Measurements from ENCODE around the gene COL19A1. TPM values are rescaled to one million over a fixed set of nuclear protein-coding genes. Genes with fewer than 3 reads are reported as not detected.

COL19A1 gene
- total RNA-seq, 1 experiment from 2014 or later, result not detected

DNA sequence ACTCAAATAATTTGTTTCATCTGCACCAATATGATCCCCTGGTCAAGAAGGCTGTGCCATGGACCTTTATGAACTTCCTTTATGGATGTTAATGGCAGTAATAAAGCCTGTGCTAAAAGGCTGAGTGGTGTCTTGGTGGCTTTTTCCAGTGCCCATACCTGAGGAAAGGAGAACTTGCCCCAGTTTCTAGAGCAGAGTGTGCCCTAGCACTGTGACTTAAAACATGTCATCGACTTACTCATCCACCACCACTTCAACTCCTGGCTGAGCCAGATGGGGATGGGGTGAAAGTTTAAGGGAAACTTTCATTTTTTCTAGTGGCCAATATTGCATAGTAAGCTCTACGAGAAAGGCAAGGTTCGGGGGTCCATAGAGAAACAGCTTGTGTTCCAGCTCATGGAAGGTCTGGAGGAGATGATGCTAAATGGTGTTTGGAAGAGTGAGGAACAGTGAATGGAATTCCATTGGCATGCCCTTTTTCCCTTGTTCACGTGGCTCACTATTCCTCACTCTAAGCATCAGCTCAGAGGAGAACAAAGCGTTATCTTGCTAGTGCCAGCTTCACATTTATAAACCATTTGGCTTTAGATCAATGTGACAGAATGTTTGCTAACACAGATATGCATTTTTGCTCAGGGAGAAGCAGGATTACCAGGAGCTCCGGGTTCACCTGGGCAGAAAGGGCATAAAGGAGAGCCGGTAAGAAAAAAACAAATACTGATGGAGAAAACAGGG, 71.2 kb downstream of the COL19A1 start:
- no peaks in the 10 kb centered on the region for H3K36me3 Mint-ChIP-seq (ENCODE audit: insufficient read depth, unreplicated experiment)
- ChIA-PET CTCF (interaction anchor here (0.6 to 1.5 kb wide), 2 partner anchors 43 to 141 kb away, joined by 3 to 4 read pairs; partner anchors contain the start of gene LMBRD1), POLR2A (interaction anchor here (0.9 kb wide), 1 partner anchor 13 kb away, joined by 3 read pairs; no protein-coding TSS in a partner anchor)
- no peak for TF ChIP-seq CTCF (IDR thresholded peaks at IDR 0.05; ENCODE audit: unreplicated experiment)
- no peak overlapping the region for H3K27ac Mint-ChIP-seq (ENCODE audit: low read depth, unreplicated experiment)
- no TSS peak for BruUV-seq (replicated peaks)
- H3K27me3 Mint-ChIP-seq (ENCODE audit: insufficient read depth, unreplicated experiment), result peaks cover 88% of the 10 kb centered on the region
- DNase-seq (ENCODE audit: unreplicated experiment), result no peak
- no peaks in the 10 kb centered on the region for H3K4me1 Mint-ChIP-seq (ENCODE audit: insufficient read depth, unreplicated experiment)
- intact Hi-C loops (cut with micrococcal nuclease), result no loop called here
- H3K9me3 Mint-ChIP-seq (ENCODE audit: unreplicated experiment), result no peaks in the 10 kb centered on the region
- H3K4me3 Mint-ChIP-seq (ENCODE audit: unreplicated experiment), result no peak overlapping the region

DNA sequence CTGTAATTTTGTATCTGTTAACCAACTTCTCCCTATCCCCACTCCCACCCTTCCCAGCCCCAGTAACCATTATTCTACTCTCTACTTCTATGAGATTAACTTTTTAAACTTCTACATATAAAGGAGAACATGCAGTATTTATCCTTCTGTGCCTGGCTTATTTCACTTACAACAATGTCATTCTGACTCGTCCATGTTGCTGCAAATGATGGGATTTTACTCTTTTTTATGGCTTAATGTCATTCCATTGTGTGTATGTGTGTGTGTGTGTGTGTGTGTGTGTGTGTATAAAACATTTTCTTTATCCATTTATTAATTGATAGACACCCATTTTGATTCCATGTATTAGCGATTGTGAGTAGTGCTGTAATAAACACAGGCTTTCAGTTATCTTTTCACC, 76.1 kb downstream of the COL19A1 start:
- H3K36me3 Mint-ChIP-seq (ENCODE audit: insufficient read depth, unreplicated experiment), result no peaks in the 10 kb centered on the region
- no TSS peak for BruUV-seq (replicated peaks)
- no peaks in the 10 kb centered on the region for H3K9me3 Mint-ChIP-seq (ENCODE audit: unreplicated experiment)
- intact Hi-C loops (cut with micrococcal nuclease), result no loop called here
- ChIA-PET POLR2A (interaction anchor here (1.1 kb wide), 1 partner anchor 39 kb away, joined by 3 read pairs; no protein-coding TSS in a partner anchor), CTCF (no interaction called here)
- no peak overlapping the region for H3K4me3 Mint-ChIP-seq (ENCODE audit: unreplicated experiment)
- no peaks in the 10 kb centered on the region for H3K4me1 Mint-ChIP-seq (ENCODE audit: insufficient read depth, unreplicated experiment)
- H3K27me3 Mint-ChIP-seq (ENCODE audit: insufficient read depth, unreplicated experiment), result peaks cover 88% of the 10 kb centered on the region
- TF ChIP-seq CTCF (IDR thresholded peaks at IDR 0.05; ENCODE audit: unreplicated experiment), result no peak
- no peak for DNase-seq (ENCODE audit: unreplicated experiment)
- no peak overlapping the region for H3K27ac Mint-ChIP-seq (ENCODE audit: low read depth, unreplicated experiment)

- Mint-ChIP-seq H3K4me3 (ENCODE audit: unreplicated experiment) (no peak overlapping the region), H3K27me3 (ENCODE audit: insufficient read depth, unreplicated experiment) (peaks cover 78% of the 10 kb centered on the region), H3K4me1 (ENCODE audit: insufficient read depth, unreplicated experiment) (no peaks in the 10 kb centered on the region), H3K27ac (ENCODE audit: low read depth, unreplicated experiment) (no peak overlapping the region), H3K36me3 (ENCODE audit: insufficient read depth, unreplicated experiment) (no peaks in the 10 kb centered on the region), H3K9me3 (ENCODE audit: unreplicated experiment) (no peaks in the 10 kb centered on the region)
- no peak for TF ChIP-seq CTCF (IDR thresholded peaks at IDR 0.05; ENCODE audit: unreplicated experiment)
- CTCF ChIA-PET, result no interaction called here
- POLR2A ChIA-PET, result no interaction called here
- no peak for DNase-seq (ENCODE audit: unreplicated experiment)
- no TSS peak for BruUV-seq (replicated peaks)
- intact Hi-C loops (cut with micrococcal nuclease), result no loop called here
Measured at GRCh38 chr6:69945192-69945591, 78.8 kb downstream of the COL19A1 start.

DNA sequence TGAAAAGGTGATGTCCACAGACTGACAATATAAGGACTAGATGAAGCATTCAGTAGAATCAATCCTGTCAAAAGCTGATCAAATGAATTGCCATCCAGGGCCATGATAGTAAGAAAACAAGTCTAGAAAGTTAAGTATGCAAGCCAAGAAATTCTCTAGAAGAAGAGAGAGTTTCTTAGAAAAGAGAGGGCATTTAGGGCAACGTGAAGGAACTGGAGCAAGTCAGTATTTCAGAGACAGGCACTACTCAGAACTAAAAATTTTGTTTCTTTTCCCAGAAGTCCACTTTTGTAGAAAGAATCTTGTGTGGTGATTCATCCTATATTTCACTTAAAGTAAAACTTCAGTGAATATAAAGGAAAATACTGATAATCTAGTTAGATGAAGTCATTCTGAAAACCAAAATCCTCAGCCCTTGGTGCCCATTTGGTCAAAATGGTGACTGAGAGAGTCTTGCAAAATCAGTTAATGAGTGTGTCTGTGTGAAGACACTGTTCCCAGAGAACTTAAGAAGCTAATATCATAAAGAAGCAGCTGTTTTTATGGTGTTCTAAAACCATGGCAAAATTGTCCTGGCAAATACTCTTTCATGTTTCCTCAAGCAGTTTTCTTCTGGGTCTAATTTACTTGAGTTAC, 82.2 kb downstream of the COL19A1 start:
- H3K27me3 Mint-ChIP-seq (ENCODE audit: insufficient read depth, unreplicated experiment), result peaks cover 75% of the 10 kb centered on the region
- no peaks in the 10 kb centered on the region for H3K9me3 Mint-ChIP-seq (ENCODE audit: unreplicated experiment)
- no peak overlapping the region for H3K4me3 Mint-ChIP-seq (ENCODE audit: unreplicated experiment)
- no peak for DNase-seq (ENCODE audit: unreplicated experiment)
- no peak overlapping the region for H3K27ac Mint-ChIP-seq (ENCODE audit: low read depth, unreplicated experiment)
- intact Hi-C loops (cut with micrococcal nuclease), result no loop called here
- no TSS peak for BruUV-seq (replicated peaks)
- no peaks in the 10 kb centered on the region for H3K4me1 Mint-ChIP-seq (ENCODE audit: insufficient read depth, unreplicated experiment)
- ChIA-PET POLR2A (no interaction called here), CTCF (interaction anchor here (1.0 kb wide), 1 partner anchor 54 kb away, joined by 3 read pairs; no protein-coding TSS in a partner anchor)
- no peak for TF ChIP-seq CTCF (IDR thresholded peaks at IDR 0.05; ENCODE audit: unreplicated experiment)
- H3K36me3 Mint-ChIP-seq (ENCODE audit: insufficient read depth, unreplicated experiment), result no peaks in the 10 kb centered on the region
